NCI-H1694 (cell line): Measurements from ENCODE around the gene RNF225.
"Not testable (repeated sequence)": the region's sequence is repeated elsewhere in the genome, so short reads cannot be mapped to it uniquely, and the experiment has no call there.

ENCODE experiments used
- DNase-seq: peaks from one replicate; lab custom pipeline; 2025; lab: John Stamatoyannopoulos, UW

The RNF225 gene

DNA sequence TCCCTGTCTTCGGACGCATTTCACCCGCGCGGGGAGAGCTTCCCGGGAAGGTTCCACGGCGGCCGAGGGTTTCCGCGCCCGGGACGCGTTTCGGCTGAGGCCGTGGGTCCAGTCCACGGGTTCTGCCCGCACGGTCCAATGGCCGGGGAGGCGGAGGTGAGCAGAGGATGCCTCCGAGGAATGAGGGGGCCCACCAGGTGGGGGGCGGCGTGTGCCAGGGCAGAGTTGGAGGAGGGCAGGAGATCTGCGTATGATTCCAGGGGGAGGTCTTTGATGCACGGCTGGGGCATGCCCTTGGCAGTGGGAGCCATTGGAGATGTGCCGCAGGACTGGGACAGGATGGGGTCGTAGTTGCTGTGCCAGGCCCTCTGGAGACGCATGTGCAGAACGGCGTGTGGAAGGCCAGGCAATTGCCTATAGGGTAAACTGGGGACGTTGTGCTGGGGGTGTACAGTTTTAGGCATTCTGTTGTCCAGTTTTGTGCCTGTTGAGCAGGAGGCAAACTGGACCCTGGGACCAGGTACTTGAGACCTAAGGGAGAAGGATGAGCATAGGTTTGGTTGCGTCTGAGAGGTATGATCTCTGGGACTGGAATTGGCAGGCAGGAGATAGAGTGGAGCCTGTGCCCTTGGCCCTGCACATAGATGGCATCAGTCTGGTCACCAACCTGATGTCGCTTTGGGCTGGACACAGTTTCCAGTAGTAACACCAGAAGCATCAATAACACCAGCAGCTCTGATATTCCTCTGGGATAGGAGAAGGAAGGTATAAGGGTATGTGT, 13.7 kb downstream of the RNF225 start:
- peak; percentile 46 for DNase-seq

DNA sequence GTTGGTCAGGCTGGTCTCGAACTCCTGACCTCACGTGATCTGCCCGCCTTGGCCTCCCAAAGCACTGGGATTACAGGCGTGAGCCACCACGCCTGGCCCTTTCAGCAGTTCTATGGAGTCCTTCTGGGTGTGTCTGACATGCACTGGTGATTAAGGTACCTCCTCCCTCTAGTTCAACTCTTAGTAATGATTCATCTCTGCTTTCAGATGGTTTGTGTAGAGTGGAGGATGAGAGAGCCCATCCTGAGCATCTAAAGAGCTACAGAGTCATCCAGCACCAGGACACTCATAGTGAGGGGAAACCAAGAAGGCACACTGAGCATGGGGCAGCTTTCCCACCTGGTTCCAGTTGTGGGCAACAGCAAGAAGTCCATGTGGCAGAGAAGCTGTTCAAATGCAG, 21.1 kb downstream of the RNF225 start:
- DNase-seq: no peak

DNA sequence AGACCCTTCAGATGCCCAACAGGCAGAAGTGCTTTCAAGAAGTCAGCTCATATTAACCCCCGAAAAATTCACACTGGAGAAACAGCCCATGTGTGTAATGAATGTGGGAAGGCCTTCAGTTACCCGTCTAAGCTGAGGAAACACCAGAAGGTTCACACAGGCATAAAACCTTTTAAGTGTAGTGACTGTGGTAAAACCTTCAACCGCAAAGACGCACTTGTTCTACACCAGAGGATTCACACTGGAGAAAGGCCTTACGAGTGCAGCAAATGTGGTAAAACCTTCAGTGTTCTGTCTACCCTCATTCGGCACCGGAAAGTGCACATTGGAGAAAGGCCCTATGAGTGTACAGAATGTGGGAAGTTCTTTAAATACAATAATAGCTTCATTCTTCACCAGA, 21.6 kb downstream of the RNF225 start:
- no peak for DNase-seq

DNA sequence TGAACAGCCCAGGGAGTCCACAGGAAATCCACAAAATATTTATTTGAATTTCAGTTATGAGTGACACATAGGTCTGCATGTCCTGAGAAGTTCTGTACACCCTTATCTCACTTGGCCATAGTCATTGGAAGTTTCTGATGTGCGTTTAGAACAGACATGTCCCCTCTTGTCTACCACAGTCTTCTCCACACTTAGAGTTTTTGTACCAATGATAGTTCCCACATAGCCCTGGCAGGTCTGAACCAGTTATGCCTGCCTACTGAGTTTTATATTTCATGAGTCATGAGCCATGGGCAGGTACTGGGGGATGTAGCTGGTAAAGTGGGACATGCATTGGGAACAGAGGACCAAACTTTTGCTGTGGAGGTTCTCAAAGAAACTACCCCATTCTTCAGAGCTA, 33.2 kb downstream of the RNF225 start:
- no peak for DNase-seq

DNA sequence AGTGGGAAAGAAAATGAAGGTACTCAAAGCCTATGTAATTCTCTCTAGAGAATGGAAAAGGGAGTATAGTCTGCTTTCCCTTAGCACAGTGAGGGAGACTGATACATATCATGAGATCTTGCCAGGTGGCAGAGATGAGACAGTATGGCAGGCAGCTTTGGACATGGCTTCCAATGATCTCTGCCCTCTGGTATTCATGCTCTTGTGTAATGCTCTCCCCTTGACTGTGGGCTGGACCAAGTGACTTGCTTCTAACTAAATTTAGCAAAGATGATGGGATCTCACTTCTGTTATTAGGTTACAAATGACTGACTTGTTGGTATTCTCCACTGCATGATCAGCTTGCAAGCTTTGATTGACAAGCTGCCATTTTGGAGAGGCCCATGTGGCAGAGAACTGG, 34.3 kb downstream of the RNF225 start:
- DNase-seq: no peak

DNA sequence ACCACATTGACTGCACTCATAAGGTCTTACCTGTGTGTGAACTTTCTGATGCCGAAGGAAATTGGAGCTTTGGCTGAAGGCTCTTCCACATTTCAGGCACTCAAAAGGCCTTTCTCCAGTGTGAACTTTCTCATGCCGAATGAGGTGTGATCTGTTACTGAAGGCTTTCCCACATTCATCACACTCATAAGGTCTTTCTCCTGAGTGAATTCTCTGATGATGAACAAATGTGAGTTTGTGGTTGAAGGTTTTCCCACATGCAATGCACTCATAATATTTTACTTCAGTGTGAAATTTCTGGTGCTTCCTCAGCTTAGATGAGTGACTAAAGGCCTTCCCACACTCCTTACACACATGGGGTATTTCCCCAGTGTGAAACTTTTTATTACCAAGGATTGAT, 38.8 kb downstream of the RNF225 start:
- no peak for DNase-seq

DNA sequence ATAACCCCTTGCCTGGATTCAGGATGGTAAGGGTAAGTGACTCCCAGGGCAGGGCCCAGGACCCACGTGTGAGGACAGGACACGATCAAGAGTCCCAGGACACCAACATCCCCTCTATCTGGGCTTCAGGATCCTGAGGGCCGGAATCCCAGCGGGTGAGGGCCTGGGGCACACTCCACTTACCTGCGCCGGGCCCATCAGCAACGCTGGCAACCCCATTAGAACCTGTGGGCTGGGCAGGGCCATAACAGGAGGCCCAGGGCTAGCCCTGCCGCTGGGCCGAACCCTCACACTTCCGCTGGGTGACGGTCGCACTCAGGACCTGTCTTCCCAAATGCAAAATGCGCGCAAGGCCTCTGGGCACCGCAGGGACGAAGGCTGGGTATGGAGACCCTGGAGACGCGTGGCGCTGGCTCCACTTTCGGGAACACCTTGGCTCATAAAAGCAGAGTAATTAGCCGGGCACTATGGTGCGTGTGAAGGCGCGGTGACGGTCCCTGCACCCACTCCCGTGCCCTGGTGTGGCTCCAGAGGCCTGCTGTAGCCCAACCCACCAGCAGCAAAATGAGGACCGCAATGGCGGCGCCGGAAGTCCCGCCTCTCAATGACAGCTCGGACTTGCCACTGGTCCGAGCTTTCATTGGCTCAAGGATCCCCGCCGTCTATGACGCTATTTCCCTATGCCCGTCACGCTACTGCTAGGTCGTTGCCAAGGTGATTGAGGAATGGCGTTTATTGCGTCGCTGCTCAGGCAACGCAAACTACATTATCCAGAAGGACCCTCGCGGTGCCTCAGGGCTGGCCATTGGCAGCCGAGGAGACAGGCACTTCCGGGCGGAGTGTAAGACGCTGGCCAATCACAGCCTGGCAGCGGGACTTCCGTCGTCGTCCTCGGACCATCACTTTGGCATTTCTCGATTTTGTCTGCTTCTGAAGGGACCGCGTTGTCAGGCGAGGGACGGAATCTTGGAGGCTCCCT, 44.4 kb downstream of the RNF225 start, which contains the start of gene ZNF132:
Gene ZNF132, minus strand, starts transcription at position 578 of the 979 bp plus-strand sequence. Its CDS starts 332 bp downstream, at position 246.
- no peak for DNase-seq

DNA sequence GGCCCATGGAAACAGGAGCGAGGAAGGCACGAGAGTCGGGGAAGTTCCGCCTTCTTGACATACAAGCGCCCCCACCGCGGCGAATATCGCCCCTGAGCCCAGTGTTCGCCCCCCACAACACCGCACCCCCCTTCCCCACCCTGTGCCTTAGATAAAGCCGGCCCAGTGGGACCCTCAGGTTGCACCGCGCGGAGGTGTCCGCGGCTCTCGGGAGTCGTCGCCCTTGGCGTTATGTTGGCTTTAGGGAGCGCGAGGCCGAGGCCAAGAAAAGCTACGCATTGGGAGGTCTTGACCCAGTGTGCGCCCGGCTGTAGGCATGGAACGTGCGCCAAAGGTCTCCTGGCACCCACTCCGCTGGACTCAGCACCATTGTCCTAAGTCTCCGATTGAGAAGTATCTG, 45.1 kb downstream of the RNF225 start:
- DNase-seq: no peak

DNA sequence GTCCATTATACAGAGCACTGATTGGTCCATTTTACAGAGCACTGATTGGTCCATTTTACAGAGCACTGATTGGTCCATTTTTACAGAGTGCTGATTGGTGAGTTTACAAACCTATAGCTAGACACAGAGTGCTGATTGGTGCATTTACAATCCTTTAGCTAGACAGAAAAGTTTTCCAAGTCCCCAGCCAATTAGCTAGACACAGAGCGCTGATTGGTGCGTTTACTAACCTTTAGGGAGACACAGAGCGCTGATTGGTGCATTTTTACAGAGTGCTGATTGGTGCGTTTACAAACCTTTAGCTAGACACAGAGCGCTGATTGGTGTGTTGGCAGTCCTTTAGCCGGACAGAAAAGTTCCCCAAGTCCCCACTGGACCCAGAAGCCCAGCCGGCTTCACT, 47.5 kb downstream of the RNF225 start:
- DNase-seq: not testable (repeated sequence)
